ENCODE results near the gene GEMIN4.
"Not testable (repeated sequence)": the region's sequence is repeated elsewhere in the genome, so short reads cannot be mapped to it uniquely, and the experiment has no call there.

The GEMIN4 gene

GRCh38 chr17:796609-797008 lies 44.5 kb upstream of the GEMIN4 start:
- no peak for DNase-seq (ENCODE audit: extremely low spot score)
- TF ChIP-seq CTCF (IDR thresholded peaks at IDR 0.05; ENCODE audit: control extremely low read depth, extremely low read depth, low read depth, missing control alignments), result no peak
- CTCF ChIA-PET, result interaction anchor here (2.4 to 3.7 kb wide), 2 partner anchors 185 to 204 kb away, joined by 9 to 50 read pairs; partner anchors contain the start of gene NXN
- POLR2A ChIA-PET, result no interaction called here

- no peak for TF ChIP-seq CTCF (IDR thresholded peaks at IDR 0.05; ENCODE audit: control extremely low read depth, extremely low read depth, low read depth, missing control alignments)
- DNase-seq (ENCODE audit: extremely low spot score), result no peak
- ChIA-PET CTCF (interaction anchor here (0.6 to 3.7 kb wide), 8 partner anchors 11 to 383 kb away, joined by 3 to 50 read pairs (median 5); partner anchors contain the start of genes NXN and TIMM22), POLR2A (no interaction called here)
These were observed 43.7 kb upstream of the GEMIN4 start for GRCh38 chr17:795721-796120.

- POLR2A ChIA-PET, result no interaction called here
- no peak for TF ChIP-seq CTCF (IDR thresholded peaks at IDR 0.05; ENCODE audit: control extremely low read depth, extremely low read depth, low read depth, missing control alignments)
- CTCF ChIA-PET, result interaction anchor here (0.6 to 3.7 kb wide), 10 partner anchors 10 to 383 kb away, joined by 3 to 50 read pairs (median 5); partner anchors contain the start of genes NXN and TIMM22
- no peak for DNase-seq (ENCODE audit: extremely low spot score)
These were observed 43.2 kb upstream of the GEMIN4 start for GRCh38 chr17:795276-795675.

GRCh38 chr17:794876-795275 lies 42.8 kb upstream of the GEMIN4 start:
- peak; percentile 72 for DNase-seq (ENCODE audit: extremely low spot score)
- POLR2A ChIA-PET, result no interaction called here
- CTCF ChIA-PET, result interaction anchor here (1.1 to 3.7 kb wide), 8 partner anchors 10 to 261 kb away, joined by 3 to 50 read pairs (median 5); partner anchors contain the start of genes NXN and TIMM22
- TF ChIP-seq CTCF (IDR thresholded peaks at IDR 0.05; ENCODE audit: control extremely low read depth, extremely low read depth, low read depth, missing control alignments), result peak; percentile 58

- no peak for DNase-seq (ENCODE audit: extremely low spot score)
- POLR2A ChIA-PET, result no interaction called here
- no peak for TF ChIP-seq CTCF (IDR thresholded peaks at IDR 0.05; ENCODE audit: control extremely low read depth, extremely low read depth, low read depth, missing control alignments)
- CTCF ChIA-PET, result interaction anchor here (1.8 kb wide), 2 partner anchors 188 to 204 kb away, joined by 7 to 8 read pairs; partner anchors contain the start of gene TIMM22
These were observed 40.2 kb upstream of the GEMIN4 start for GRCh38 chr17:792277-792676.

- DNase-seq (ENCODE audit: extremely low spot score), result no peak
- ChIA-PET POLR2A (no interaction called here), CTCF (interaction anchor here (1.8 kb wide), 2 partner anchors 189 to 205 kb away, joined by 7 to 8 read pairs; partner anchors contain the start of gene TIMM22)
- no peak for TF ChIP-seq CTCF (IDR thresholded peaks at IDR 0.05; ENCODE audit: control extremely low read depth, extremely low read depth, low read depth, missing control alignments)
These were observed 39.8 kb upstream of the GEMIN4 start for GRCh38 chr17:791829-792228.

- POLR2A ChIA-PET; DNase-seq (ENCODE audit: extremely low spot score); CTCF ChIA-PET: not testable (repeated sequence)
These were observed 38.8 kb upstream of the GEMIN4 start for GRCh38 chr17:790874-791247.

- POLR2A ChIA-PET; DNase-seq (ENCODE audit: extremely low spot score); CTCF ChIA-PET: not testable (repeated sequence)
These were observed 38.1 kb upstream of the GEMIN4 start for GRCh38 chr17:789931-790873.
